ENCODE results near the gene INPP5A. TPM values are rescaled to one million over a fixed set of nuclear protein-coding genes. Genes with fewer than 3 reads are reported as not detected.

INPP5A gene
- total RNA-seq, 2 donors from 2014 or later = 14.8 to 18.6 TPM

- no peaks in the 10 kb centered on the region for H3K9me3 Mint-ChIP-seq
- H3K4me3 Mint-ChIP-seq = no peak overlapping the region
- H3K27me3 Mint-ChIP-seq = no peaks in the 10 kb centered on the region
- no peak overlapping the region for H3K27ac Mint-ChIP-seq
- ATAC-seq (no peak), DNase-seq (ENCODE audit: low spot score) (no peak)
- H3K36me3 Mint-ChIP-seq = no peaks in the 10 kb centered on the region
- peaks cover 0 to 3% of the 10 kb centered on the region in 2 donors for H3K4me1 Mint-ChIP-seq (ENCODE audit: low read depth in 2 of 2)
Measured at GRCh38 chr10:132725202-132725601, 187.6 kb downstream of the INPP5A start.

GRCh38 chr10:132726194-132726593, 188.6 kb downstream of the INPP5A start:
- ATAC-seq (no peak), DNase-seq (ENCODE audit: low spot score) (no peak)
- Mint-ChIP-seq H3K4me3 (no peak overlapping the region), H3K9me3 (no peaks in the 10 kb centered on the region), H3K36me3 (no peaks in the 10 kb centered on the region), H3K27ac (no peak overlapping the region), H3K27me3 (no peaks in the 10 kb centered on the region), H3K4me1 (ENCODE audit: low read depth in 2 of 2) (peaks cover 0 to 3% of the 10 kb centered on the region in 2 donors)

GRCh38 chr10:132726951-132727350, 189.4 kb downstream of the INPP5A start:
- Mint-ChIP-seq H3K27ac (no peak overlapping the region), H3K27me3 (no peaks in the 10 kb centered on the region), H3K9me3 (no peaks in the 10 kb centered on the region), H3K36me3 (no peaks in the 10 kb centered on the region), H3K4me1 (ENCODE audit: low read depth in 2 of 2) (peaks cover 0 to 3% of the 10 kb centered on the region in 2 donors), H3K4me3 (no peak overlapping the region)
- ATAC-seq = no peak
- no peak for DNase-seq (ENCODE audit: low spot score)

GRCh38 chr10:132727411-132727810, 189.8 kb downstream of the INPP5A start:
- H3K36me3 Mint-ChIP-seq = no peaks in the 10 kb centered on the region
- no peaks in the 10 kb centered on the region for H3K9me3 Mint-ChIP-seq
- no peak overlapping the region for H3K27ac Mint-ChIP-seq
- no peak overlapping the region for H3K4me3 Mint-ChIP-seq
- ATAC-seq = no peak
- no peaks in the 10 kb centered on the region for H3K27me3 Mint-ChIP-seq
- DNase-seq (ENCODE audit: low spot score) = no peak
- H3K4me1 Mint-ChIP-seq (ENCODE audit: low read depth in 2 of 2) = peaks cover 0 to 3% of the 10 kb centered on the region in 2 donors

GRCh38 chr10:132728321-132728720, 190.7 kb downstream of the INPP5A start:
- no peaks in the 10 kb centered on the region for H3K27me3 Mint-ChIP-seq
- H3K27ac Mint-ChIP-seq = no peak overlapping the region
- no peak overlapping the region for H3K4me3 Mint-ChIP-seq
- DNase-seq (ENCODE audit: low spot score) = no peak
- peaks cover 0 to 3% of the 10 kb centered on the region in 2 donors for H3K4me1 Mint-ChIP-seq (ENCODE audit: low read depth in 2 of 2)
- no peaks in the 10 kb centered on the region for H3K9me3 Mint-ChIP-seq
- H3K36me3 Mint-ChIP-seq = no peaks in the 10 kb centered on the region
- no peak for ATAC-seq

GRCh38 chr10:132728741-132729140, 191.2 kb downstream of the INPP5A start:
- Mint-ChIP-seq H3K27me3 (no peaks in the 10 kb centered on the region), H3K36me3 (no peaks in the 10 kb centered on the region), H3K9me3 (no peaks in the 10 kb centered on the region), H3K4me3 (no peak overlapping the region), H3K27ac (no peak overlapping the region), H3K4me1 (ENCODE audit: low read depth in 2 of 2) (peaks cover 0 to 3% of the 10 kb centered on the region in 2 donors)
- ATAC-seq (no peak), DNase-seq (ENCODE audit: low spot score) (no peak)

- Mint-ChIP-seq H3K36me3 (no peaks in the 10 kb centered on the region), H3K27ac (no peak overlapping the region), H3K27me3 (no peaks in the 10 kb centered on the region), H3K4me3 (no peak overlapping the region), H3K9me3 (no peaks in the 10 kb centered on the region), H3K4me1 (ENCODE audit: low read depth in 2 of 2) (peaks cover 0 to 3% of the 10 kb centered on the region in 2 donors)
- ATAC-seq (peak in 1 of 2 donors; percentile 5), DNase-seq (ENCODE audit: low spot score) (no peak)
Measured at GRCh38 chr10:132729810-132730572, 192.4 kb downstream of the INPP5A start.

- Mint-ChIP-seq H3K9me3 (no peaks in the 10 kb centered on the region), H3K4me1 (ENCODE audit: low read depth in 2 of 2) (peaks cover 0 to 3% of the 10 kb centered on the region in 2 donors), H3K27me3 (no peaks in the 10 kb centered on the region), H3K36me3 (no peaks in the 10 kb centered on the region), H3K27ac (no peak overlapping the region), H3K4me3 (no peak overlapping the region)
- ATAC-seq = no peak
- no peak for DNase-seq (ENCODE audit: low spot score)
Measured at GRCh38 chr10:132730573-132730953, 193.0 kb downstream of the INPP5A start.

- Mint-ChIP-seq H3K27ac (no peak overlapping the region), H3K36me3 (no peaks in the 10 kb centered on the region)
Measured at GRCh38 chr10:132732518-132732917, 194.9 kb downstream of the INPP5A start.

GRCh38 chr10:132733926-132734325, 196.3 kb downstream of the INPP5A start:
- Mint-ChIP-seq H3K27me3 (no peaks in the 10 kb centered on the region), H3K9me3 (no peaks in the 10 kb centered on the region), H3K4me3 (no peak overlapping the region), H3K27ac (no peak overlapping the region), H3K4me1 (ENCODE audit: low read depth in 2 of 2) (no peaks in the 10 kb centered on the region), H3K36me3 (no peaks in the 10 kb centered on the region)
- ATAC-seq (no peak), DNase-seq (ENCODE audit: low spot score) (no peak)

More at GRCh38 chr10:132732518-132732917, 194.9 kb downstream of the INPP5A start:
- DNase-seq (ENCODE audit: low spot score) (no peak), ATAC-seq (no peak)
- no peaks in the 10 kb centered on the region for H3K4me1 Mint-ChIP-seq (ENCODE audit: low read depth in 2 of 2)
- H3K27me3 Mint-ChIP-seq = no peaks in the 10 kb centered on the region
- no peak overlapping the region for H3K4me3 Mint-ChIP-seq
- no peaks in the 10 kb centered on the region for H3K9me3 Mint-ChIP-seq

- H3K4me3 Mint-ChIP-seq = no peak overlapping the region
- no peaks in the 10 kb centered on the region for H3K27me3 Mint-ChIP-seq
- no peaks in the 10 kb centered on the region for H3K9me3 Mint-ChIP-seq
- H3K4me1 Mint-ChIP-seq (ENCODE audit: low read depth in 2 of 2) = no peaks in the 10 kb centered on the region
- no peak overlapping the region for H3K27ac Mint-ChIP-seq
- no peak for ATAC-seq
- H3K36me3 Mint-ChIP-seq = no peaks in the 10 kb centered on the region
- no peak for DNase-seq (ENCODE audit: low spot score)
Measured at GRCh38 chr10:132735341-132735775, 197.8 kb downstream of the INPP5A start.

GRCh38 chr10:132735923-132736391, 198.4 kb downstream of the INPP5A start:
- Mint-ChIP-seq H3K4me1 (ENCODE audit: low read depth in 2 of 2) (no peaks in the 10 kb centered on the region), H3K27me3 (no peaks in the 10 kb centered on the region), H3K27ac (no peak overlapping the region), H3K36me3 (no peaks in the 10 kb centered on the region), H3K4me3 (no peak overlapping the region), H3K9me3 (no peaks in the 10 kb centered on the region)
- ATAC-seq = no peak
- DNase-seq (ENCODE audit: low spot score) = no peak

GRCh38 chr10:132737390-132738048, 199.9 kb downstream of the INPP5A start:
- no peaks in the 10 kb centered on the region for H3K9me3 Mint-ChIP-seq
- H3K36me3 Mint-ChIP-seq = no peaks in the 10 kb centered on the region
- H3K27ac Mint-ChIP-seq = no peak overlapping the region
- ATAC-seq = no peak
- no peaks in the 10 kb centered on the region for H3K27me3 Mint-ChIP-seq
- H3K4me3 Mint-ChIP-seq = no peak overlapping the region
- no peaks in the 10 kb centered on the region for H3K4me1 Mint-ChIP-seq (ENCODE audit: low read depth in 2 of 2)
- DNase-seq (ENCODE audit: low spot score) = no peak

GRCh38 chr10:132738454-132739224, 201.1 kb downstream of the INPP5A start:
- Mint-ChIP-seq H3K4me3 (no peak overlapping the region), H3K27ac (no peak overlapping the region), H3K27me3 (no peaks in the 10 kb centered on the region), H3K36me3 (no peaks in the 10 kb centered on the region), H3K4me1 (ENCODE audit: low read depth in 2 of 2) (no peaks in the 10 kb centered on the region), H3K9me3 (no peaks in the 10 kb centered on the region)
- DNase-seq (ENCODE audit: low spot score) (no peak), ATAC-seq (no peak)
